ENCODE results near the gene FBXL22.

Gene FBXL22

GRCh38 chr15:63605036-63605435 lies 7.8 kb downstream of the FBXL22 start:
- H3K36me3 ChIP-seq (ENCODE audit: low read depth) = peaks cover 19% of the 10 kb centered on the region
- TF ChIP-seq, protein P1, sequence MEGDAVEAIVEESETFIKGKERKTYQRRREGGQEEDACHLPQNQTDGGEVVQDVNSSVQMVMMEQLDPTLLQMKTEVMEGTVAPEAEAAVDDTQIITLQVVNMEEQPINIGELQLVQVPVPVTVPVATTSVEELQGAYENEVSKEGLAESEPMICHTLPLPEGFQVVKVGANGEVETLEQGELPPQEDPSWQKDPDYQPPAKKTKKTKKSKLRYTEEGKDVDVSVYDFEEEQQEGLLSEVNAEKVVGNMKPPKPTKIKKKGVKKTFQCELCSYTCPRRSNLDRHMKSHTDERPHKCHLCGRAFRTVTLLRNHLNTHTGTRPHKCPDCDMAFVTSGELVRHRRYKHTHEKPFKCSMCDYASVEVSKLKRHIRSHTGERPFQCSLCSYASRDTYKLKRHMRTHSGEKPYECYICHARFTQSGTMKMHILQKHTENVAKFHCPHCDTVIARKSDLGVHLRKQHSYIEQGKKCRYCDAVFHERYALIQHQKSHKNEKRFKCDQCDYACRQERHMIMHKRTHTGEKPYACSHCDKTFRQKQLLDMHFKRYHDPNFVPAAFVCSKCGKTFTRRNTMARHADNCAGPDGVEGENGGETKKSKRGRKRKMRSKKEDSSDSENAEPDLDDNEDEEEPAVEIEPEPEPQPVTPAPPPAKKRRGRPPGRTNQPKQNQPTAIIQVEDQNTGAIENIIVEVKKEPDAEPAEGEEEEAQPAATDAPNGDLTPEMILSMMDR (IDR thresholded peaks at IDR 0.05; ENCODE audit: poor library complexity, severe bottlenecking) = no peak
- DNase-seq (ENCODE audit: low spot score) (no peak), ATAC-seq (ENCODE audit: low read depth) (no peak)
- no peaks in the 10 kb centered on the region for H3K27me3 ChIP-seq (ENCODE audit: insufficient read depth, poor library complexity, severe bottlenecking)
- no peak overlapping the region for H3K27ac ChIP-seq (ENCODE audit: poor library complexity, severe bottlenecking)
- H3K4me1 ChIP-seq (ENCODE audit: insufficient read depth, poor library complexity, severe bottlenecking) = no peaks in the 10 kb centered on the region
- no peak overlapping the region for H3K4me3 ChIP-seq (ENCODE audit: severe bottlenecking)
- H3K9me3 ChIP-seq (ENCODE audit: severe bottlenecking) = no peaks in the 10 kb centered on the region

- Histone ChIP-seq H3K36me3 (ENCODE audit: low read depth) (peaks cover 22% of the 10 kb centered on the region), H3K27ac (ENCODE audit: poor library complexity, severe bottlenecking) (no peak overlapping the region), H3K4me3 (ENCODE audit: severe bottlenecking) (no peak overlapping the region), H3K9me3 (ENCODE audit: severe bottlenecking) (no peaks in the 10 kb centered on the region), H3K27me3 (ENCODE audit: insufficient read depth, poor library complexity, severe bottlenecking) (no peaks in the 10 kb centered on the region), H3K4me1 (ENCODE audit: insufficient read depth, poor library complexity, severe bottlenecking) (no peaks in the 10 kb centered on the region)
- ATAC-seq (ENCODE audit: low read depth) = no peak
- no peak for DNase-seq (ENCODE audit: low spot score)
- TF ChIP-seq, protein P1 (IDR thresholded peaks at IDR 0.05; ENCODE audit: poor library complexity, severe bottlenecking) = no peak
Observed at GRCh38 chr15:63605816-63606215, 8.6 kb downstream of the FBXL22 start.

DNA sequence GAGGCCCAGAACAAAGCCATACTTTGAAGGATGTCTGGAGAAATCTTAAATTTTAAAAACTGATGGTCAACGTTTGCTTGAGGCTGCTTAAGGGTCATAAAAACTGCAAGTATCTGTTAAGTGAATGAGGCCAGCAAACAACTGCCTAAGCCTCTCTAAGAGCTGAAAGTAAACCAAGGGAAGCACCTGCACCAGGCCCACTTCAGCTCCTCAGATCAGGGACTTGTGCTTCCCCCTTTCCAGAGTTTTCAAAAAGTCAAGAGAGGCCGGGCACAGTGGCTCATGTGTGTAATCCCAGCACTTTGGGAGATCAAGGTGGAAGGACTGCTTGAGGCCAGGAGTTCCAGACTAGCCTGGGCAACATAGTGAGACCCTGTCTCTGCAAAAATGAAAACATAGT lies 9.1 kb downstream of the FBXL22 start:
- no peak for ATAC-seq (ENCODE audit: low read depth)

DNA sequence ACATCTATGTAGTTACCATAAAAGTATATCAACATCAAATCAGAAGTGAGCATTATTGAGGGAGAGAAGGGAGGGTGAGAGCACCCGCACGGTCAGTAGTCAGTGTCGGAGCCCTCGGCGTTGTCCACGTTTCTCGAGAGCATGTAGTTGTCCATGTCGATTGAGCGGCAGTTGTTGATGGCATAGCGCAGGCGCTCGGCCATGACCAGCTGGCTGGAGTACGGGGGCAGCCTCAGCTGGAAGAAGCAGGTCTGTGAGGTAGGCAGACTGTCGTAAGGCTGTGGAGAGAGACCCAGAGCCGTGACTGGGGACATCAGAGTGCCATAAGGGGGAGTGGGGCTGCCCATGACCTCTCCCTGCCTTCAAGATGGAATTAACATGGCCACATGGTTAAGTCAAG lies 11.8 kb downstream of the FBXL22 start:
- Histone ChIP-seq H3K4me3 (ENCODE audit: severe bottlenecking) (no peak overlapping the region), H3K27me3 (ENCODE audit: insufficient read depth, poor library complexity, severe bottlenecking) (no peaks in the 10 kb centered on the region), H3K9me3 (ENCODE audit: severe bottlenecking) (no peaks in the 10 kb centered on the region), H3K36me3 (ENCODE audit: low read depth) (peaks cover 22% of the 10 kb centered on the region), H3K4me1 (ENCODE audit: insufficient read depth, poor library complexity, severe bottlenecking) (no peaks in the 10 kb centered on the region), H3K27ac (ENCODE audit: poor library complexity, severe bottlenecking) (no peak overlapping the region)
- TF ChIP-seq, protein P1 (IDR thresholded peaks at IDR 0.05; ENCODE audit: poor library complexity, severe bottlenecking) = no peak
- DNase-seq (ENCODE audit: low spot score) = no peak
- ATAC-seq (ENCODE audit: low read depth) = no peak

More for the DNA sequence above, 9.1 kb downstream of the FBXL22 start:
- no peak for DNase-seq (ENCODE audit: low spot score)
- no peaks in the 10 kb centered on the region for H3K4me1 ChIP-seq (ENCODE audit: insufficient read depth, poor library complexity, severe bottlenecking)
- no peaks in the 10 kb centered on the region for H3K27me3 ChIP-seq (ENCODE audit: insufficient read depth, poor library complexity, severe bottlenecking)
- no peak overlapping the region for H3K4me3 ChIP-seq (ENCODE audit: severe bottlenecking)
- no peak overlapping the region for H3K27ac ChIP-seq (ENCODE audit: poor library complexity, severe bottlenecking)
- no peaks in the 10 kb centered on the region for H3K9me3 ChIP-seq (ENCODE audit: severe bottlenecking)
- H3K36me3 ChIP-seq (ENCODE audit: low read depth) = peaks cover 22% of the 10 kb centered on the region
- TF ChIP-seq, protein P1 (IDR thresholded peaks at IDR 0.05; ENCODE audit: poor library complexity, severe bottlenecking) = no peak

DNA sequence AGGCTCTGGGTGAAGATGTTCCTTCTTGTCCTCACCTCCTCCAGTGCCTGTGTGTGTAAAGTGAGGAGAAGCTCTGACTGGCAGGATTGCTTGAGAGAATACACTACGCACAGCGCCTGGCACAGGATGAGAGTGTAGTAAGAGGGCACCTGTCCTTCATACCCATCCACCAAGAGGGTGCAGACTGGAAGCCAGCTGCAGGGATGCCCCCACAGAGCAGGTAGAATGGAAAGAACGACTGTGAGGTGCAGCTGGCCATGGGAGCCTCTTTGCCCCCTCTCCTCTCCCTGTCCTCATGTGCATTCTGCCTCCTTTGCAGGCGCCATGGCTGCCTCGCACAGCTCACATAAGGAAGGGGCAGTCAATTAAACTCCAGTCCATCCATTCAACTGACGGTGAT lies 12.3 kb downstream of the FBXL22 start:
- Histone ChIP-seq H3K4me3 (ENCODE audit: severe bottlenecking) (no peak overlapping the region), H3K27me3 (ENCODE audit: insufficient read depth, poor library complexity, severe bottlenecking) (no peaks in the 10 kb centered on the region), H3K4me1 (ENCODE audit: insufficient read depth, poor library complexity, severe bottlenecking) (no peaks in the 10 kb centered on the region), H3K9me3 (ENCODE audit: severe bottlenecking) (no peaks in the 10 kb centered on the region), H3K27ac (ENCODE audit: poor library complexity, severe bottlenecking) (no peak overlapping the region), H3K36me3 (ENCODE audit: low read depth) (peaks cover 24% of the 10 kb centered on the region)
- no peak for ATAC-seq (ENCODE audit: low read depth)
- no peak for DNase-seq (ENCODE audit: low spot score)
- TF ChIP-seq, protein P1 (IDR thresholded peaks at IDR 0.05; ENCODE audit: poor library complexity, severe bottlenecking) = no peak

All from RWPE2 (cell line).